GM12878 (cell line): Measurements from ENCODE around the gene ZNF595. TPM values are rescaled to one million over a fixed set of nuclear protein-coding genes. Genes with fewer than 3 reads are reported as not detected.

Experiments used
- ATAC-seq: fragments of 200-7000 bp; cut with Tn5 transposase; 3 replicates; pipeline ENCODE4 v1.9.1; 2020; ENCODE audit warnings: mild to moderate bottlenecking, moderate library complexity
- BruUV-seq: library from RNA; stranded (reverse); fragments of 400-500 nt; replicated peaks from 2 replicates; lab custom pipeline; 2021; lab: Mats Ljungman, UMichigan
- CTCF ChIA-PET: fragments of 300-600 bp; sonication (Branson Sonifier 250); formaldehyde crosslinking; extraction: SDS; loops from one replicate; lab custom pipeline; 2021; ENCODE audit warnings: inconsistent platforms; lab: Yijun Ruan, JAX
- POLR2A ChIA-PET: fragments of 350-600 bp; formaldehyde crosslinking; extraction: SDS; loops from one replicate; lab custom pipeline; 2021; ENCODE audit warnings: inconsistent platforms; lab: Charles Lee
- RAD21 ChIA-PET: fragments of 300-600 bp; sonication (Branson Sonifier 250); formaldehyde crosslinking; loops from one replicate; lab custom pipeline; 2023; ENCODE audit warnings: antibody characterized with exemption; ENCODE audit not compliant: unreplicated experiment; lab: Charles Lee
- SMC1A ChIA-PET: fragments of 300-600 bp; sonication (Branson Sonifier 250); formaldehyde crosslinking; loops from one replicate; lab custom pipeline; 2023; ENCODE audit not compliant: unreplicated experiment, uncharacterized antibody; lab: Charles Lee
- DNase-seq: peaks from one replicate; pipeline ENCODE4 v3.0.0-alpha.2; 2011; ENCODE audit warnings: low read depth, low spot score
- FAIRE-seq: peaks from 3 replicates; lab custom pipeline; 2011; peaks lifted over from hg19 to GRCh38; lab: Jason Lieb, UNC
- H2AFZ ChIP-seq: 2 replicates; pipeline ENCODE4 v1.6.0; 2011; ENCODE audit warnings: low read depth, low read length, control low read depth; ENCODE audit not compliant: control insufficient read depth
- H3K27ac ChIP-seq: 2 replicates; pipeline ENCODE4 v1.5.1; 2011; ENCODE audit warnings: control low read depth; ENCODE audit not compliant: control insufficient read depth, insufficient read depth
- H3K27me3 ChIP-seq, 2 experiments: replicated peaks in 1 of 2; 2 replicates each; pipeline versions ENCODE4 v1.6.0 to v1.6.1; 2011; ENCODE audit warnings: low read length in 1 of 2; ENCODE audit not compliant: control insufficient read depth in 2 of 2, insufficient read depth in 2 of 2
- H3K36me3 ChIP-seq, 2 experiments: 2 replicates each; pipeline ENCODE4 v1.5.1; 2011; ENCODE audit warnings: low read length in 1 of 2; ENCODE audit not compliant: control insufficient read depth in 2 of 2, insufficient read depth in 2 of 2
- H3K4me1 ChIP-seq: 2 replicates; pipeline ENCODE4 v1.6.1; 2011; ENCODE audit warnings: mild to moderate bottlenecking, low read length, moderate library complexity, mixed read lengths; ENCODE audit not compliant: control insufficient read depth, insufficient read depth
- H3K4me2 ChIP-seq: 2 replicates; pipeline ENCODE4 v1.6.0; 2011; ENCODE audit warnings: control low read depth; ENCODE audit not compliant: control insufficient read depth, insufficient read depth
- H3K4me3 ChIP-seq: fragments of 200-600 bp; sonication (generic); 2 replicates; pipeline ENCODE4 v1.5.1; 2016
- H3K79me2 ChIP-seq: 2 replicates; pipeline ENCODE4 v1.6.0; 2011; ENCODE audit warnings: low read length; ENCODE audit not compliant: control insufficient read depth, insufficient read depth
- H3K9ac ChIP-seq: 2 replicates; pipeline ENCODE4 v1.8.0; 2011; ENCODE audit warnings: low read length, control low read depth, mixed read lengths; ENCODE audit not compliant: control insufficient read depth, insufficient read depth
- H3K9me3 ChIP-seq: replicated peaks from 3 replicates; pipeline ENCODE4 v1.5.1; 2011; ENCODE audit warnings: mild to moderate bottlenecking, low read length; ENCODE audit not compliant: control insufficient read depth, insufficient read depth
- H4K20me1 ChIP-seq: 2 replicates; pipeline ENCODE4 v1.6.0; 2011; ENCODE audit not compliant: control insufficient read depth, insufficient read depth
- GATAD2B ChIP-seq: fragments of 450-650 bp; conservative IDR thresholded peaks from 2 replicates; pipeline ENCODE4 v1.6.1; 2017; ENCODE audit warnings: low read depth, mild to moderate bottlenecking, moderate library complexity
- HDAC6 ChIP-seq: fragments of 200-600 bp; sonication (generic); IDR thresholded peaks from one replicate; pipeline ENCODE4 v1.8.0; 2017; ENCODE audit warnings: antibody characterized with exemption; ENCODE audit not compliant: unreplicated experiment
- MEF2A ChIP-seq: IDR thresholded peaks from 2 replicates; pipeline ENCODE4 v1.6.1; 2011; ENCODE audit warnings: low read depth, mild to moderate bottlenecking, low read length, moderate library complexity; ENCODE audit not compliant: insufficient read depth
- PML ChIP-seq: IDR thresholded peaks from 2 replicates; pipeline ENCODE4 v1.6.1; 2012; ENCODE audit warnings: low read length, inconsistent platforms
- POLR2AphosphoS5 ChIP-seq: IDR thresholded peaks from 2 replicates; pipeline ENCODE4 v1.6.1; 2011; ENCODE audit warnings: mild to moderate bottlenecking, low read length, inconsistent platforms
- STAT3 ChIP-seq: IDR thresholded peaks from 2 replicates; pipeline ENCODE4 v1.6.1; 2011; ENCODE audit warnings: low read depth, low read length, improper control_type of control experiment
- TCF7 ChIP-seq: IDR thresholded peaks from 2 replicates; pipeline ENCODE4 v1.6.1; 2014; ENCODE audit warnings: antibody characterized with exemption, borderline replicate concordance
- ZSCAN29 ChIP-seq: fragments of 450-650 bp; IDR thresholded peaks from 2 replicates; pipeline ENCODE4 v1.6.1; 2017; ENCODE audit warnings: mild to moderate bottlenecking, moderate library complexity
- WGBS: methylation state at CpG from one replicate; pipeline ENCODE4 v1.1.6; 2016; ENCODE audit warnings: low lambda C conversion rate; ENCODE audit not compliant: insufficient replicate concordance, insufficient coverage; ENCODE audit errors: missing lambda C conversion rate; 5-methylcytosine and 5-hydroxymethylcytosine counted together
- in situ Hi-C: fragments of 300-500 bp; cut with MboI; formaldehyde crosslinking; loops from 9 replicates; pipeline ENCODE4 v1.14.3; 2018; ENCODE audit warnings: mixed read lengths
- intact Hi-C: fragments of 100-400 bp; cut with micrococcal nuclease; formaldehyde crosslinking; loops from one replicate; pipeline ENCODE4 v1.14.2; 2022; ENCODE audit not compliant: unreplicated experiment
- polyA plus RNA-seq, 11 experiments: library from polyadenylated mRNA; depleted of rRNA in 4 of 11; unstranded in 6 of 11; stranded (reverse) in 5 of 11; fragments of >200 nt; fragmentation: Nextera tagmentation in 4 of 11; fragmentation: Illumina TruSeq in 1 of 11; extraction: Ambion mirVana in 4 of 11; extraction: Trizol in 1 of 11; gene quantifications; 1 replicate in 1 of 11; 2 replicates in 10 of 11; pipeline versions ENCODE4 v1.2.1 to v1.2.3, GENCODE V29; 2011 to 2016; ENCODE audit warnings: inconsistent platforms in 2 of 11, missing spikeins in 2 of 11, low read depth in 1 of 11
- total RNA-seq, 4 experiments: library from RNA; depleted of rRNA in 3 of 4; stranded (reverse); fragments of >200 nt in 3 of 4; fragmentation: Illumina TruSeq in 1 of 4; extraction: Trizol in 1 of 4; gene quantifications; 2 replicates each; pipeline versions ENCODE4 v1.2.1 to v1.2.3, GENCODE V29; 2013 to 2021
- TF ChIP-seq, protein P1 (sequence below): fragments of 450-650 bp; IDR thresholded peaks from 2 replicates; pipeline ENCODE4 v1.6.1; 2018; ENCODE audit warnings: mild to moderate bottlenecking, low read depth, moderate library complexity; ENCODE audit not compliant: partially characterized antibody

The ZNF595 gene
- total and polyA plus RNA-seq, 10 of the 15 experiments (the other 5 are each of a cell fraction or from before 2014, with no cell fraction given), result 0.14 to 0.21 (median 0.18) TPM; not detected in 7

GRCh38 chr4:112771-113170 is 59.6 kb downstream of the ZNF595 start:
- H3K4me2 ChIP-seq, result no peak overlapping the region
- BruUV-seq, result no TSS peak
- no peaks in the 10 kb centered on the region for H3K36me3 ChIP-seq
- intact Hi-C loops (no loop called here), in situ Hi-C loops (no loop called here)
- no peaks in the 10 kb centered on the region for H3K4me1 ChIP-seq
- no peak for ATAC-seq
- RAD21 ChIA-PET, result no interaction called here
- POLR2A ChIA-PET, result no interaction called here
- H3K27ac ChIP-seq, result no peak overlapping the region
- H2AFZ ChIP-seq, result no peak overlapping the region
- SMC1A ChIA-PET, result no interaction called here
- H3K79me2 ChIP-seq, result no peaks in the 10 kb centered on the region
- CTCF ChIA-PET, result no interaction called here
- peaks cover 7% of the 10 kb centered on the region; the same call in 1 of the 3 replicates for H3K9me3 ChIP-seq
- H3K9ac ChIP-seq, result no peak overlapping the region
- H3K27me3 ChIP-seq, result no peaks in the 10 kb centered on the region
- WGBS, result 0% methylated on average over 1 of the region's 1 CpG
- H3K4me3 ChIP-seq, result no peak overlapping the region
- no peaks in the 10 kb centered on the region for H4K20me1 ChIP-seq
- no peak for DNase-seq
- FAIRE-seq, result no peak
- TF ChIP-seq ZSCAN29 (no peak), MEF2A (no peak), GATAD2B (no peak), HDAC6 (no peak), PML (no peak), STAT3 (no peak), POLR2AphosphoS5 (no peak), TCF7 (no peak)
- TF ChIP-seq, protein P1, sequence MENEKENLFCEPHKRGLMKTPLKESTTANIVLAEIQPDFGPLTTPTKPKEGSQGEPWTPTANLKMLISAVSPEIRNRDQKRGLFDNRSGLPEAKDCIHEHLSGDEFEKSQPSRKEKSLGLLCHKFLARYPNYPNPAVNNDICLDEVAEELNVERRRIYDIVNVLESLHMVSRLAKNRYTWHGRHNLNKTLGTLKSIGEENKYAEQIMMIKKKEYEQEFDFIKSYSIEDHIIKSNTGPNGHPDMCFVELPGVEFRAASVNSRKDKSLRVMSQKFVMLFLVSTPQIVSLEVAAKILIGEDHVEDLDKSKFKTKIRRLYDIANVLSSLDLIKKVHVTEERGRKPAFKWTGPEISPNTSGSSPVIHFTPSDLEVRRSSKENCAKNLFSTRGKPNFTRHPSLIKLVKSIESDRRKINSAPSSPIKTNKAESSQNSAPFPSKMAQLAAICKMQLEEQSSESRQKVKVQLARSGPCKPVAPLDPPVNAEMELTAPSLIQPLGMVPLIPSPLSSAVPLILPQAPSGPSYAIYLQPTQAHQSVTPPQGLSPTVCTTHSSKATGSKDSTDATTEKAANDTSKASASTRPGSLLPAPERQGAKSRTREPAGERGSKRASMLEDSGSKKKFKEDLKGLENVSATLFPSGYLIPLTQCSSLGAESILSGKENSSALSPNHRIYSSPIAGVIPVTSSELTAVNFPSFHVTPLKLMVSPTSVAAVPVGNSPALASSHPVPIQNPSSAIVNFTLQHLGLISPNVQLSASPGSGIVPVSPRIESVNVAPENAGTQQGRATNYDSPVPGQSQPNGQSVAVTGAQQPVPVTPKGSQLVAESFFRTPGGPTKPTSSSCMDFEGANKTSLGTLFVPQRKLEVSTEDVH, result no peak
